ENCODE data around the gene POLA1.
A peak's percentile ranks its signal among the peaks of the same experiment; 100 is the strongest.
"Not testable (repeated sequence)": the region's sequence is repeated elsewhere in the genome, so short reads cannot be mapped to it uniquely, and the experiment has no call there.

POLA1 gene

GRCh38 chrX:24693453-24694202, at the start of gene POLA1:
Gene POLA1, plus strand, starts transcription at chrX:24693918. Its CDS starts 44 bp downstream, at chrX:24693962.
- peak; percentile 71 for DNase-seq

GRCh38 chrX:24646006-24646405, 47.7 kb upstream of the POLA1 start:
- DNase-seq: no peak

GRCh38 chrX:24646745-24647182, 47.0 kb upstream of the POLA1 start:
- DNase-seq: peak; percentile 0

GRCh38 chrX:24647257-24648058, 46.3 kb upstream of the POLA1 start, which contains the start of gene PCYT1B:
Gene PCYT1B, minus strand, starts transcription at chrX:24647347. Its CDS starts 242 bp downstream, at chrX:24647105.
- DNase-seq: peak; percentile 56

- no peak for DNase-seq
These were observed 45.2 kb upstream of the POLA1 start for GRCh38 chrX:24648495-24648894.

GRCh38 chrX:24651783-24652182, 41.9 kb upstream of the POLA1 start:
- no peak for DNase-seq

- DNase-seq: not testable (repeated sequence)
These were observed 38.0 kb upstream of the POLA1 start for GRCh38 chrX:24655679-24656078.

- no peak for DNase-seq
These were observed 35.9 kb upstream of the POLA1 start for GRCh38 chrX:24657671-24658386.

GRCh38 chrX:24658421-24658820, 35.3 kb upstream of the POLA1 start:
- DNase-seq: no peak

GRCh38 chrX:24659106-24659505, 34.6 kb upstream of the POLA1 start:
- DNase-seq: no peak

- no peak for DNase-seq
These were observed 34.1 kb upstream of the POLA1 start for GRCh38 chrX:24659646-24660045.

- no peak for DNase-seq
These were observed 32.4 kb upstream of the POLA1 start for GRCh38 chrX:24661292-24661691.

- DNase-seq: no peak
These were observed 31.4 kb upstream of the POLA1 start for GRCh38 chrX:24662352-24662751.

- DNase-seq: no peak
These were observed 25.6 kb upstream of the POLA1 start for GRCh38 chrX:24668111-24668510.

GRCh38 chrX:24672701-24673190, 21.0 kb upstream of the POLA1 start:
- DNase-seq: no peak

GRCh38 chrX:24673424-24673823, 20.3 kb upstream of the POLA1 start:
- DNase-seq: no peak

- DNase-seq: peak; percentile 4
These were observed 17.2 kb upstream of the POLA1 start for GRCh38 chrX:24676403-24677024.

GRCh38 chrX:24682739-24683432, 10.8 kb upstream of the POLA1 start:
- DNase-seq: no peak

- DNase-seq: no peak
These were observed 9.7 kb upstream of the POLA1 start for GRCh38 chrX:24684048-24684447.

GRCh38 chrX:24692305-24692704, 1.4 kb upstream of the POLA1 start:
- DNase-seq: no peak

GRCh38 chrX:24694825-24695224, 1.1 kb downstream of the POLA1 start:
- no peak for DNase-seq

GRCh38 chrX:24696294-24696693, 2.6 kb downstream of the POLA1 start:
- no peak for DNase-seq
